HG02642 (cell line): ENCODE results near the gene CCDC159.
"Not testable (repeated sequence)": the region's sequence is repeated elsewhere in the genome, so short reads cannot be mapped to it uniquely, and the experiment has no call there.

ENCODE experiments used
- ATAC-seq: cut with Tn5 transposase; IDR thresholded peaks from one replicate; pipeline ENCODE4 v1.9.1; 2021; ENCODE audit warnings: mild to moderate bottlenecking; ENCODE audit not compliant: unreplicated experiment, poor library complexity

Gene CCDC159

DNA sequence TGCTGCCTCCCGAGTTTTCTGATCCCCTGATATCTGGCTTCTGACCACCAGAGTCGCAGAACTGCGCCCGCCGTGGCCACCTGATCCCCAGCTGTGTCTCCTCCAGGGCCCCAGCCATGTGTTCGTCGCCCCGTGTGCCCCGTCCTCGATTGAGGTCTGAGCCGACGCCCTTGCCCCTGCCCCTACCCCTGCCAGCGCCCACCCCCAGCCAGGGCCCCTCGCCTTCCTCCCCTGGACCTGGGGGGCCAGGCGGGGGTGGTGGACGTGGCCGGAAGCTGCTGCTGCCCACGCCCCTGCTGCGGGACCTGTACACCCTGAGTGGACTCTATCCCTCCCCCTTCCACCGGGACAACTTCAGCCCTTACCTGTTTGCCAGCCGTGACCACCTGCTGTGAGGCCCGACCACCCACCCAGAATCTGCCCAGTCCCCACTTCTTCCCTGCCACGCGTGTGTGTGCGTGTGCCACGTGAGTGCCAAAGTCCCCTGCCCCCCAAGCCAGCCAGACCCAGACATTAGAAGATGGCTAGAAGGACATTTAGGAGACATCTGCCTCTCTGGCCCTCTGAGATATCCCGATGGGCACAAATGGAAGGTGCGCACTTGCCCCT, 18.1 kb downstream of the CCDC159 start:
- ATAC-seq: no peak

GRCh38 chr19:11364935-11365334, 18.6 kb downstream of the CCDC159 start:
- no peak for ATAC-seq

GRCh38 chr19:11365557-11366117, 19.3 kb downstream of the CCDC159 start:
- ATAC-seq: no peak

GRCh38 chr19:11367528-11367927, 21.2 kb downstream of the CCDC159 start:
- ATAC-seq: no peak

GRCh38 chr19:11370744-11371143, 24.4 kb downstream of the CCDC159 start:
- no peak for ATAC-seq

DNA sequence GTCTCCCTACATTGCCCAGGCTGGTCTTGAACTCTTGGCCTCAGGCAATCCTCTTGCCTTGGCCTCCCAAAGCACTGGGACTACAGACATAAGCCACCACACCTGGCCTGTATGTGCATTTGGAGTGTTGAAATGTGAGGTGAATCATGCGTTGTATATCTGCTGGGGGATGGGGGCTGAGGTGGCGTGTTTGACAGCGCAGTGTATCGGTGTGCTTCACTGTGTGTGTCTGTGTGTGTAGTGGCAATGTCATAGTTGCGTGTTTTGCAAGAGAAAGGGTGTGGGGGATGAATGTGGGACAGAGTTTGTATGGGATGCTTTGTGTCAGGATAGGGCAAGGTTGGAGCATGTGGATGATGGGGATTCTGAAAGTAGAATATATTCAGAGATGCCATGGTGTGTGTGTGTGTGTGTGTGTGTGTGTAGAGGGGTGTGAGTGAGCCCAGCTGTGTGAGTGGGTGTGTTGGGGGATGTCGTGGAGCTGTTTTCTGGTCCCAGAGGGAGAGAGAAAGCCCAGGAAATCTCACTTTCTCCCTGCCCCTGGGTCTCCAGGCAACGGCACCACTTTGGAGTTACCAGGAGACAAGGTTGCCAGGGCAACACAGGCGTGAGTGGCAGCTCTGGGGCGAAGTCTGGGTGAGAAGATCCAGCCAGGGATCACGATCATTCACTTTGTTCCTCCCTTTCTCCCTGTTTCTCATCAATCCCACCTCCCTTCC, 27.0 kb downstream of the CCDC159 start:
- ATAC-seq: no peak

GRCh38 chr19:11373885-11374432, 27.6 kb downstream of the CCDC159 start:
- no peak for ATAC-seq

- peak; percentile 89 for ATAC-seq
These were observed 28.3 kb downstream of the CCDC159 start, which contains the start of gene SWSAP1 for GRCh38 chr19:11374433-11375142. TSS of gene SWSAP1 (plus strand) at chr19:11374666. CDS start at chr19:11374681, 15 bp downstream.

- no peak for ATAC-seq
These were observed 29.0 kb downstream of the CCDC159 start for GRCh38 chr19:11375143-11375948.

GRCh38 chr19:11377237-11377636, 30.9 kb downstream of the CCDC159 start:
- no peak for ATAC-seq

DNA sequence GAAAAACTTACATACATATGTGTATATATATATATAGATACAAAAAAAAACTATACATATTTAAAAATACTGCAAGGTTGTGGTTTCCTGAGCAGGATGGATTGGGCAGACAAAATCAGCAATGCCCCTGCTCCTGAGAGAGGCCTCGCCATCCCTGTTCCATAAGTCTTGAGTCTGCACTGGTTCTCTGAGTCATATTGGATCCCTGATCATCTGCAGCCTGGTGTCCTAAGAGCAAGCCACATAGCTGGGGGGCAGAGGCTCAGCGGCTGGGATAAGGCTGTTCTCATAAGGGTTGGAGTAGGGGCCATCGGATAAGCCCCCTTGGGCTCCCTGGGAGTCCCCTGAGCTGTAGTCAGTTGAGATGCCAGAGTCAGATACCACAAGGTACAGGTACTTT, 31.4 kb downstream of the CCDC159 start:
- ATAC-seq: no peak

DNA sequence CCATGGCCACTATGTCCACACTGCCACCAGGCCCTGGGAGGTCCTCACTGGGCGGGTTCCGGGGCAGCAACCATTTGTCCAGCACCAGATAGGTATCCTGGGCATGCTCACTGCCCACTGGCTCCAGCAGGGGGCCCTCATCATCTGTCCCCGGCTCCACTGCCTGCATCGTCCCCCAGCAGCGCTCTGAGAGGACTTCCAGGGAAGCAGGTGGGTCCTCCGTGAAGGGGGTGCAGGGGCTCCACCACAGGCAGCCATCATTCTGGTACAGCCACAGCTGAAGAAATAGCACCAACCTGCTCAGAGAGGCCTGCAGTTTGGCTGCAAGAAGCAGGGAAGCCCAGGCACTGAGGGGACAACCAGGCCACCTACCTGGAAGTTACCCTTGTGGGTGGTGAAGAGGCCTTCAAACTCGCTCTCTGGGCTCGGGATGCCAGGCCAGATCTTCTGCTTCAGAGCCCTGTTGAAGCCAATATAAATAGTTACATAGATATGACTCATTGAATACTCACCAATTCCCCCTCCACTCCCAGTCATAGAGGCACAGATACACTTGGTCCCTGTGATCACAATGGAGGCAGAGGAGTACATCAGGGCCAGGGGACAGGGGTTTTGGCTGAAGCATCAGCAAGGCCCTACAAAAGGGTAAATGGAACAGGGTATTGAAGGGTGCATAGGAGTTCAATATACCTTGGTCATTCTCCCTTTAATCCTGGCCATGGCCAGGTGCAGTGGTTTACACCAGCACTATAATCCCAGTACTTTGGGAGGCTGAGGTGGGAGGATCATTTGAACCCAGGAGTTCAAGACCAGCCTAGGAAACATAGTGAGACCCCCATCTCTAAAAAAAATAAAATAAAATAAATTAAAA, 32.2 kb downstream of the CCDC159 start:
- ATAC-seq: no peak

GRCh38 chr19:11379269-11379845, 33.0 kb downstream of the CCDC159 start:
- not testable (repeated sequence) for ATAC-seq

GRCh38 chr19:11379857-11380350, 33.6 kb downstream of the CCDC159 start:
- ATAC-seq: no peak

DNA sequence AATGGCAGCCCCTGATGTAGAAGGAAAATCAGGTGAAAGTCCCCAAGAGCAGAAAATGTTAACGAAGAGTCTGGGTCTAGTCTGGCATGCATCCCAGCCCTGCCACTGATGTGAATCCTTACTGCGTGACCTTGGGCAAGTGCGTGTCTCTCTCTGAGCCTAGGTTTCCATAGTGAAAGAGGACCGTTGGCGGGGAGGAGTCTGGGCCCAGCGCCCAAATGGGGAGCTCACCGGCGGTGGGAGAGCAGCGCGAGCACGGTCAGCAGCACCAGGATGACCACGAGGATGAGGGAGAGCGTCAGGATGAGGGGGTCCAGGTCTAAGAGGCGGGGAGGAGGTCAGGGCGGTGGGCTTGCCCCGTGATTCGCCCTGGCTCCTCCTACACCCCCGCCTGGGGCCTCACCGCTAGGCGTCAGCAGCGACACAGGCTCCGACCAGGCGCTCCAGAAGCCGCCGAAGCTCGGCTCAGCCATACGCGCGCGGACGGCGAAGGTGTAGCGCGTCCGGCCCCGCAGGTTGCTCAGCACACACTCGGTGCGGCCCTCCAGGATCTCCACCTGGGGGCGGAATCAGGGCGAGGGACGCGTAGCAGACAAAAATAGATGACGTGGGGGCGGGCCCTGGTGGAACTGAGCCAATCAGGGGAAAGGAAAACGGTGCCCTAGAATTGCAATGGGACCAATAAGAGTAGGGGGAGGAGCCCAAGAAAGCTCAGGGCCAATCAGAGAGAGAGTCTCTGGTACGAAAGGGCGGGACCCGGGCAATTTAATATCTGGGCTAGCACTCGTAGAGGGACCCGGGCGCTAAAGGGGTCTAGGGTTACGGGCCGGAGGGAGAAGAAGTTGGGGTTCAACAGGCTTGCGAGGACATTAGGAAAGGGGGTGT, 34.6 kb downstream of the CCDC159 start:
- peak; percentile 83 for ATAC-seq

DNA sequence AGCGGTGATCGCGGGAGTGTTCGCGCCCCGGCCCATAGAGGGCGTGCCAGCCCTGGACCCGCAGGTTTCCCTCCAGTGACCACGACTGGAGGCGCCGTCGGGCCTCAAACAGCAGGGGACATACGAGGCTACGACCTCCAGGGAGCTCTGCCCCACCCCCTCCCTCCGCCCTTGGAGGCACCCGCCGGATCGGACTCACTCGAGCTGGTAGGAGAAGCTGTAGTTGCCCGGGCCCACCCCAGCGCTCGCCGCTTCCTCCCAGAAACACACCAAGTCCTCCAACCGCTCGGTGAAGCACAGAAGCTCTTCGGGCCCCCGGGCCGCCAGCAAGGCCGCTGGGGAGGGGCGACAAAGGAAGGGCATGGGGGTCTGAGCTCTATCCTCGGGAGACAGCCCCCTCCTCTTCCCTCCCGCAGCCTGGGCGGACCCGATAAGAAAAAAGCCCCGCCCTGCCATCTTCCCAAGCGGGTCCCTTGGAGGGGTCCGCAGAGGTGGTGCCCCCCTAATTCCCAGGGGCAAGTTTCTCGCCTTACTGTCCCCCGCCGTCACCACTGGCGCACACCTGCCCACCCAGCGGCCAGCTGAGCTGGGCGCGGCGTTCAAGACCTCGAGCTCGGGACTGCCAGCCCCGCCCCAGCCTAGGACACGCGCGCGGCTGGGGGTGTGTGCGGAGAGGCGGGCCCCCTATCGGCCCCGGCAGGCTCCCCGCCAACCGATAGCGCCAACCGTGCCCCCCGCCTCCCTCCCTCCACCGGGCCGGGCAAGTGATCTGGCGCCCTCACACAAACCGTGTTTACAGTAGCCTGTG, 36.8 kb downstream of the CCDC159 start:
- ATAC-seq: no peak

GRCh38 chr19:11383706-11384048, 37.4 kb downstream of the CCDC159 start:
- no peak for ATAC-seq
